GM18951 (cell line): Measurements from ENCODE around the gene WNT3.
"Not testable (repeated sequence)": the region's sequence is repeated elsewhere in the genome, so short reads cannot be mapped to it uniquely, and the experiment has no call there.

Experiments used
- POLR2A ChIP-seq: IDR thresholded peaks from 4 replicates; pipeline ENCODE4 v1.6.1; 2011; ENCODE audit warnings: mild to moderate bottlenecking; ENCODE audit not compliant: insufficient read length, insufficient read depth; ENCODE audit errors: extremely low read depth
- in situ Hi-C: fragments of 300-500 bp; cut with MboI; formaldehyde crosslinking; loops from one replicate; pipeline ENCODE4 v1.12.0; 2022; ENCODE audit warnings: low sequenced_read_pairs, mixed read lengths, inconsistent platforms; ENCODE audit not compliant: unreplicated experiment

Gene WNT3

DNA sequence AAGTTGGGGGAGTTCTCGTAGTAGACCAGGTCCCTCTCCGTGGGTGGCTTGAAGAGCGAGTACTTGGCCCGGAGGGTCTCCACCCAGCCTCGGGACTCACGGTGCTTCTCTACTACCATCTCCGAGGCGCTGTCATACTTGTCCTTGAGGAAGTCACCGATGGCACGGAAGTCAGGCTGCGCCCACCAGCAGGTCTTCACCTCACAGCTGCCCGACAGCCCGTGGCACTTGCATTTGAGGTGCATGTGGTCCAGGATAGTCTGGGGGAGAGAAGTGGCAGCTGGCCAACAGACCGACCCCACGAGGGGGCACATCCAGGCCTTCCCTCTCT is 50.0 kb downstream of the WNT3 start:
- in situ Hi-C loops, result no loop called here
- no peak for TF ChIP-seq POLR2A

DNA sequence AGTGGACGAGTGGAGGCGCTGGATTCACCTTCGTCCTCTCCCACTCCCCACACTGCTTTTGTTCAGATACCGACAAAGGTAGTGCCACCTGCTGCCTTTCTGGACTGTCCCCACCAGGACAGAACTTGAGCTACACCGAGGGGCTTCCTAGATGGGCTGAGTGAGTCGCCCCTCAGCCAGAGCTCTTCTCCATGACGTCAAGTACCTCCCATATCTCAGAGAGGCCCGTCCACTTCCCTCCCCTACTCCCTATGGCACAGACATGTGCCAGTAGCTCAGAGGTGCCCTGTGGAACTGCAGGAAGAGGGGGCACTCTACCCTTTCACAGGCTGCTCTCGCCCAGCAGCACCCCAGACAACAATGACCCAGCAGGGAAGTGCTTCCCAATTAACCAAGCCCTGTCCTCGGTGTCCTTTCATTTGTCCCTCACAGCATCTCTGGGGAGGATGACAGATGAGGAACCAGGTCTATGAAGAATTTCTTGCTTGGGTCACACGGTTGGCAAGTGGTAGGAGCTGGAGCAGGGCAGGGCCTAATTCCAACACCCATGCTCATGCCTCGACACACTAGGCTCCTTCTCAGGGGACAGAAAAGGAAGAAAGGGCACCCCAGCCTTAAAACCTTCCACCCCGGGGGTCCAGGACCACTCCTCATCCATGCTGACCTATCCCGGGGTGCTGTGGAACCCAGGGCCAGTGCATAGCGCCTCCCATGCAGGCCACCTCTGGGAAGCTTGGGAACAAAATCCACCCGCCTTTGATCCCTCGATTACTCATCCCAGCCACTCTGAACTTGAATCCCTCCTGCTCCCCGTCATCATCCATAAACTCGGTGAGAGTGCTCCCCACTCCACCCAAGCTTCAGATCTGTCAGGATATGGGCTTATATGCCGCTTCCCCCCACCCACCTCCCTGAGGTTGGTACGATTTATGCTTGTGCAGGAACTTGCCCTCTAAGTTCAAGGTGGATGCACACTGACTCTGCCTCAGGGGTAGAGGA is 51.7 kb downstream of the WNT3 start:
- in situ Hi-C loops, result no loop called here
- no peak for TF ChIP-seq POLR2A

DNA sequence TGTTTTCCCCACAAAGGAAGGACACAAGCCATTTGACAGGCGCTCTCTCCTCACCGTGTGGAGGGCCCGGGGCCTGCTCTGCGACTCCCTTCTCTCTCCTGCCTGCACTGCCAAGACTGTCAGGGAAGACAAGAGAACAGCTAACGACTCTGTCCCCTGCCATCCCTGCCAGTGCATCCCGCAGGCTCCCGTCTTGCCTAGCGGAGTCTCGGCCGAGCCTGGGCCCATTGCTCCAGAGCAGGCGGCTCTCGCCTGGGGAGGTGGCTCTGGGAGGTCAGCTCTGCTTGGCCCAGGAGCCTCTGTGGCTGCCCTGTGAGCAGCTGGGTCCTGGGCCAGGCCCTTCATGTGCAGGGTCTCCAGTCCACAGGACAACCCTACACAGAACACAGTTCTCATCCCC is 53.0 kb downstream of the WNT3 start:
- no peak for TF ChIP-seq POLR2A
- in situ Hi-C loops, result no loop called here

DNA sequence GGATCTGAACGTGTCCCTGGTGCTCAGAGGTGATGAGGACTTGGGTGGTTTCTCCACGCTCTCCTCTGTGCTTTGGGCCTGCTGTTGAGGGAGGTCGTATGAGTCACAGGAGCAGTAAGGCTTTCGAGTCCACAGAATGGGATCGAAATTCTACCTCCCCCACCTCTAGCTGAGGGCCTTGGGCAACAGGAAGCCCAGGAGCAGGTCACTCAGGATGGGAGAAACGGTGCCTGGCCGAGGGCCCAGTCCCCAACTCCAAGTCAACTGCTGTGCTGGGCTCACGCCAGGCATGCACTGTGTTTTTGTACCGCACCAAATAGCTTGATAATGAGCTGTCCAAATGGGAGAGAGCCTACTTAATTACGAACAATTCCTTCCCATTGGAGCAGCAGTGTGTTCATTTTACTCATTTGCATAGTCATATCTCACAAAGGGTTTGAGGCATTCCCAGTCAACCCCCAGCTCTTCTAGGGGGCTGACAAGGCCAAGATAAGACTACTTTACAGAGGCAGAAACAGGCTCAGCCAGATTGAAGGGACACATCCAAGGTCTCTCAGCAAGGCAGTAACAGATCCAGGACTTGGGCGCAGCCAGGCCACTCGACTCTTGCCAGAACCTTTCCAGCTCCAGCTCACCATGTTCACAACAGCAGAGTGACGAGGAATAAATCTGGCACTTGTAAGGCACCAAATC is 53.6 kb downstream of the WNT3 start:
- TF ChIP-seq POLR2A, result no peak
- in situ Hi-C loops, result no loop called here

DNA sequence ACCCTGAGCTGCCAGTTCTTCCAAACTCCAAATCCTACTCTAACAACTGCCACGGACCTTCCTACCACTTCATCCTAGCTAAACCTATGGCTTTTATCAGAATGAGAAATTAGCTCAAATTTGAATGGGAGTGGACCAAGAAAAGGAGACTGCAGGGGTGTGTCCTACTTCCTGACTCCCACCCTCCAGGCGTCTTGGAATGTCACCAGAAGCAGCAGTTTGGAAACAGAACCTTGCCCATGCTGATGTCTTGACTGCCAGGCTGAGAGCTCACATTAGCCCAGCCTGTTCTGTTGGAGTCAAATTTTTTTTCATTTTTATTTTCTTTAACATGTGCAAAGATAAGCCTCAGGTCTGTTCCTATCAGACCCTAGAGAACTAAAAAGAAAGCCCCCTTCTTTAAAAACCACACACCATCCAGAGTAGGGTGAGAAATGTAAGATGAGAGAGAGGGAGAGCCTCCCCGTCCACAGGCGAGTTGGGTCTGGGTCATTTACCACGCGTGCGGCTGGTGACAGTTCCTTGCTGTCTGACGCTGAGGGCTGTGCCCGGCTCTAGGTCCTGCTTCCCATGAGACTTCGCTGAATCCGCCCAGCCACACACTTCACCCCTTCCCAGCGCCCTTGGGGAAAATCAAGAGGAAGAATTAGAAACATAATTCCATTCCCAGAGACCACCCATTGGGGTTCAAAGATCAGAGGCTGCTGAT is 54.3 kb downstream of the WNT3 start:
- in situ Hi-C loops, result no loop called here
- TF ChIP-seq POLR2A, result no peak

DNA sequence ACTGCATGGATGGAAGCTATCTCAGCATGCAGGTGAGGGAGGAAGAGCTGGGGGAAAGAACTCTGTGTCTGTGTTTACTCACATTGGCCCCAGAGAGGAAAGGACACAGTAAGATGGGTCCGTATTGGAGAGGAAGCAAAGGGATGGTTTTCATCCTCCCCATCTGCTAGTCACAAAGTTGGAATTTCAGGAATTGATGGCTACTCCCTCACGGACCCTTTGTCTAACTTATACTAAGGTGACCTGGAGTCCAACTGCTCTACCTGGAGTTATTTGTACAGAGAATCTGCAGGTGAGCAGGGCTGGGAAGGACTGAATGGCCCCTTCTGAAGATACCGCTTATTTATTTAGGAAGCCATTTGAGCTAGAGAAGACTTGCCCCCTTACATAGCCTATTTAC is 55.1 kb downstream of the WNT3 start:
- in situ Hi-C loops, result no loop called here
- TF ChIP-seq POLR2A, result no peak

DNA sequence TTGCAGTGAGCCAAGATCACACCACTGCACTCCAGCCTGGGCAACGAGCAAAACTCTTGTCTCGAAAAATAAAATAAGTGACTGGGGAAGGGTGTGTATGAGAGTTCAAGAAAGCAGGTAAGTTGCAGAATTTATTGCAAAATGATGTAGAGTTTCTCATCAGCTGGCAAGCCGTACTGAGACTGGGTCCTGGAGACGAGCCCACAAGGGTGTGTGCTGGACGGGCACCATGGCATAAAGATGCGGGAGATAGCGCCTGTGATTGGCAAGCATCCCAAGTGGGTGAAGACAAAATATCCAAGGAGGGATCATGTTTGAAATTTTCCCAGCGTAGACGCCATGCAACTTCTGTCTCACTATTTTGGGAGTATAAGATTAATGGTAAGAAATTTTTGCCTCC is 59.4 kb downstream of the WNT3 start:
- in situ Hi-C loops, result no loop called here
- TF ChIP-seq POLR2A, result no peak

DNA sequence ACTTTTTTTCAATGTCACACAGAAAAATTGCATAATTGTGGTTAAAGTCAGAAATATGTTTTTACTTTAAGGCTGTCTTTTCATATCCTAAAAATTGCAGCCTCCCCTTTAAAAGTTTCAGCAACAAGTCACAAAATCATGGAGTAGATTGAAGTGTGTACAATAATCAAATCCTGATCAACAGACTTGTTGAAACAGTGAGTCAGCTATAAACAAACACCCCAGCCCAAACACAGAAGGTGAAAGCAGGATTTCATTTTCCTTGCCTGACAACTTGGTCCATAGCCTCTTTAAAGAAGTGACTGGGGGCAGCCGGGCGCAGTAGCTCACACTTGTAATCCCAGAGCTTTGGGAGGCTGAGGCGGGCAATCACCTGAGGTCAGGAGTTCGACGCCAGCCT is 59.9 kb downstream of the WNT3 start:
- in situ Hi-C loops, result no loop called here

DNA sequence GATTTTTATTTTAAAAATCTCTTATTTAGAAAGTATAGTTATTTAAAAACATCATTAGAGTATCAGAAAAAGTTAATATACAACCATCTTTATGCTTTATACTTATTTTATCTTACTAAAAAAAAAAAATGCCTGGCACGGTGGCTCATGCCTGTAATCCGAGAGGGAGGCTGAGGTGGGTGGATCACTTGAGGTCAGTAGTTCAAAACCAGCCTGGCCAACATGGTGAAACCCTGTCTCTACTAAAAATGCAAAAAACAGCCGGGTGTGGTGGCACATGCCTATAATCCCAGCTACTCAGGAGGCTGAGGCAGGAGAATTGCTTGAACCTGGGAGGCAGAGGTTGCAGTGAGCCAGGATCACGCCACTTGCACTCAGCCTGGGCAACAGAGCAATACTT is 60.9 kb downstream of the WNT3 start:
- in situ Hi-C loops, result not testable (repeated sequence)

More for the DNA sequence above, 59.9 kb downstream of the WNT3 start:
- TF ChIP-seq POLR2A, result no peak

DNA sequence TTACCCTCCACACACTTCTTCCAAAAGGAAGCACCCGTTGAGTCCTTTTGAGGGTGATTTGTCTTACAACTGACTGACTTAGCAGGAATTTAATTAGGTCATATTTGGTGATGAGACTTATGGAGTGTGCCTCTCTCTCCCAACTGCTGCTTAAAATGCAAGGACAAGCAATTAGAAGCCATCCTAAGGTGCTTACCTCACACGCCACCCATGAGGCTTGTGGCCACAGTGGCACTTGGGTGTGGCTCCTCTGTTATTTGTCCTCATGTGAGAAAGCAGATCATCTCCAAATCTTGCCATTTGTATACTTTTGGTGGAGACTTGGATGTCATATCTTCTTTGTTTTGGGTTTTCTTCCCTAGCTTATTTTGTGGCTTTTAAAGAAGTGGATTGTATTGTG is 61.6 kb downstream of the WNT3 start:
- no peak for TF ChIP-seq POLR2A
- in situ Hi-C loops, result no loop called here

DNA sequence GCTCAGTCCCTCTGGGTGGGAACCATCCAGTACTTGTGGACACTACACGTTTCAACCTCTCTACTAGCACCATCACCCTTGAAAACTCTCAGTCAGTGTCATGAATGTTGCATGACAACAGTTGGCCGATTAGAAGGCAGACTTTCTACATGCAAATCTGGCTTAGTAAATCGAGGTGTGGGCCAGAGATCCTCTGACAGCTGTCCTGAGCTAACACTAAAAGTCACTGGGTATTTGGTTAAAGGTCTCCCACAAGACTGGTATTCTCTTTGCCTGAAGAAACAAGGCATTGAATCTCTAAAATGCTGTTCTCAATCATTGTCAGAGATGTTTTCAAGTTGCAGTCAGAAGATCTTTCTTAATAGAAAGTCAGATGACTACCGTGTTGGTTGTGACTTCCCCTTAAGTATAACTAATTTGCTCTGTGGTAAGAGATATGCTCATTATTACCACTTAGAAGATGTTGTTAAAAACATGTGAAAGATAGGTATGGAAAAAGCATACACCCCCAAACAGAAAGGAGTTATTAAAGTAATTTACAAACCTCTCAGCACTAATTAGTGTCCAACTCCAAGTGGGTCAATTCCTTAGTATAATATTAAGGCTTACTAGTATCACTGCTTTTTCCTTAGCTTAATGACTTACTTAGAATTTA is 62.3 kb downstream of the WNT3 start:
- TF ChIP-seq POLR2A, result no peak
- in situ Hi-C loops, result no loop called here

DNA sequence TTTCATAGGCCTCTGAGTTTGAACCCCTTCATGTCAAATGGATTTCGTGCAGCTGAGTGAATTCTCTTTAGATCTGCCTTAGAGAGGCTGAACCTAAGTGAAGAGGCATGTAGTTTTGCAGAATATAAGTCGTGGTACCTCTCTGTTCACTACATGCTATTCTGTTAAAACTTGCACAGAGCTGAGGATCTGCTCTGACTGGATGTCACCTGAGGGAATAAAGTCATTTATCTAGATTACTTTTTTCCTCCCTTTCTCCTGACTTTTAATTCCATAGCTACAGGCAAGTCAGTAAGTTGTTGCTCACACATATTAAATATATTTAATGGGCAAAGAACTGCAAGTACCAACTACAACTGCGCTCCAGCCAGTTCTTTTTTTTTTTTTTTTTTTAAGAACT is 64.7 kb downstream of the WNT3 start:
- TF ChIP-seq POLR2A, result no peak
- in situ Hi-C loops, result no loop called here

DNA sequence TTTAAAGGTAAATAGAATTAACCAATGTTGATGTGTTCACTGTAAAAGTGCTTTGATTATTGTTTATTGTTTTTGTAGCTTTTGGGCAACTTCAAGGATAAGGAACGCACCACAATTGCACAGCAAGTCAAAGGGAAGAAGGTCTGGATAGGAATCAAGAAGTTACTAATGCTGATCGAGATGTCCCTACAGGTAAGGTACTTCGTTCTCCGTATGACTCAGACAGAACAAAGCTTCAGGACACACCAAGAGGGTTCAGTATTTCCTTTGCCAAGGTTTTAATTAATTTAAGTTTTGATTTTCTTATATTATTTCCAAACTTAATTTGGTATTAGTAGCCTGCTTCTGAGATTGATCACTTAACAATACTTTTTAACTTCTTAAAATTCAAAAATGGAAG is 67.1 kb downstream of the WNT3 start:
- in situ Hi-C loops, result no loop called here
- no peak for TF ChIP-seq POLR2A
